ENCODE measurements around the gene NEDD9.

NEDD9 gene

GRCh38 chr6:11204005-11204399 lies 28.5 kb downstream of the NEDD9 start:
- Histone ChIP-seq H3K9me3 (ENCODE audit: control insufficient read depth, insufficient read depth, low read depth, low read length) (no peaks in the 10 kb centered on the region), H3K4me3 (ENCODE audit: low read depth, low read length) (no peak overlapping the region), H3K36me3 (ENCODE audit: control insufficient read depth in 2 of 2, insufficient read depth in 1 of 2, low read length in 2 of 2) (no peaks in the 10 kb centered on the region), H3K4me1 (ENCODE audit: control insufficient read depth, insufficient read depth, low read length) (peaks cover 18% of the 10 kb centered on the region), H3K27ac (ENCODE audit: extremely low read depth, low read depth, low read length) (no peak overlapping the region)
- ChIA-PET CTCF (interaction anchor here (0.6 to 0.7 kb wide), 2 partner anchors 430 to 1030 kb away, joined by 3 to 9 read pairs; no protein-coding TSS in a partner anchor), POLR2A (no interaction called here)
- TF ChIP-seq ZNF785 (tag by site-specific recombination; IDR thresholded peaks at IDR 0.05): no peak
- TF ChIP-seq ZNF488 (tag by site-specific recombination; IDR thresholded peaks at IDR 0.05): no peak
- TF ChIP-seq SP2 (tag by site-specific recombination; IDR thresholded peaks at IDR 0.05): no peak
- no peak for TF ChIP-seq ZNF791 (tag by site-specific recombination; IDR thresholded peaks at IDR 0.05)
- TF ChIP-seq ZNF335 (tag by site-specific recombination; conservative IDR thresholded peaks at IDR 0.05): no peak
- TF ChIP-seq ZXDB (tag by site-specific recombination; IDR thresholded peaks at IDR 0.05): no peak
- TF ChIP-seq ZNF404 (tag by site-specific recombination; IDR thresholded peaks at IDR 0.05): no peak
- no peak for TF ChIP-seq ZNF169 (tag by site-specific recombination; IDR thresholded peaks at IDR 0.05)
- TF ChIP-seq ZNF324 (tag by site-specific recombination; IDR thresholded peaks at IDR 0.05): no peak
- no peak for TF ChIP-seq ZNF747 (tag by site-specific recombination; IDR thresholded peaks at IDR 0.05)
- TF ChIP-seq, protein P1, sequence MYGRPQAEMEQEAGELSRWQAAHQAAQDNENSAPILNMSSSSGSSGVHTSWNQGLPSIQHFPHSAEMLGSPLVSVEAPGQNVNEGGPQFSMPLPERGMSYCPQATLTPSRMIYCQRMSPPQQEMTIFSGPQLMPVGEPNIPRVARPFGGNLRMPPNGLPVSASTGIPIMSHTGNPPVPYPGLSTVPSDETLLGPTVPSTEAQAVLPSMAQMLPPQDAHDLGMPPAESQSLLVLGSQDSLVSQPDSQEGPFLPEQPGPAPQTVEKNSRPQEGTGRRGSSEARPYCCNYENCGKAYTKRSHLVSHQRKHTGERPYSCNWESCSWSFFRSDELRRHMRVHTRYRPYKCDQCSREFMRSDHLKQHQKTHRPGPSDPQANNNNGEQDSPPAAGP (tag by site-specific recombination; IDR thresholded peaks at IDR 0.05): no peak
- TF ChIP-seq, protein P2, sequence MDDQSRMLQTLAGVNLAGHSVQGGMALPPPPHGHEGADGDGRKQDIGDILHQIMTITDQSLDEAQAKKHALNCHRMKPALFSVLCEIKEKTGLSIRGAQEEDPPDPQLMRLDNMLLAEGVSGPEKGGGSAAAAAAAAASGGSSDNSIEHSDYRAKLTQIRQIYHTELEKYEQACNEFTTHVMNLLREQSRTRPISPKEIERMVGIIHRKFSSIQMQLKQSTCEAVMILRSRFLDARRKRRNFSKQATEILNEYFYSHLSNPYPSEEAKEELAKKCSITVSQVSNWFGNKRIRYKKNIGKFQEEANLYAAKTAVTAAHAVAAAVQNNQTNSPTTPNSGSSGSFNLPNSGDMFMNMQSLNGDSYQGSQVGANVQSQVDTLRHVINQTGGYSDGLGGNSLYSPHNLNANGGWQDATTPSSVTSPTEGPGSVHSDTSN (CRISPR knock-in tag; IDR thresholded peaks at IDR 0.05): no peak
- no peak for TF ChIP-seq RBAK (tag by site-specific recombination; IDR thresholded peaks at IDR 0.05)

GRCh38 chr6:11203306-11204004 lies 29.0 kb downstream of the NEDD9 start:
- Histone ChIP-seq H3K9me3 (ENCODE audit: control insufficient read depth, insufficient read depth, low read depth, low read length) (no peaks in the 10 kb centered on the region), H3K4me1 (ENCODE audit: control insufficient read depth, insufficient read depth, low read length) (peaks cover 18% of the 10 kb centered on the region), H3K36me3 (ENCODE audit: control insufficient read depth in 2 of 2, insufficient read depth in 1 of 2, low read length in 2 of 2) (no peaks in the 10 kb centered on the region), H3K4me3 (ENCODE audit: low read depth, low read length) (no peak overlapping the region), H3K27ac (ENCODE audit: extremely low read depth, low read depth, low read length) (no peak overlapping the region)
- ChIA-PET POLR2A (no interaction called here), CTCF (interaction anchor here (0.6 to 1.2 kb wide), 4 partner anchors 30 to 1030 kb away, joined by 3 to 9 read pairs (median 4); no protein-coding TSS in a partner anchor)
- no peak for TF ChIP-seq YY1 (tag by site-specific recombination; IDR thresholded peaks at IDR 0.05)
- no peak for TF ChIP-seq GLI2 (tag by site-specific recombination; IDR thresholded peaks at IDR 0.05; ENCODE audit: borderline replicate concordance, low read depth)
- TF ChIP-seq ZNF132 (tag by site-specific recombination; IDR thresholded peaks at IDR 0.05; ENCODE audit: borderline replicate concordance): no peak
- TF ChIP-seq GLIS1 (tag by site-specific recombination; IDR thresholded peaks at IDR 0.05): no peak
- no peak for TF ChIP-seq ZNF394 (tag by site-specific recombination; IDR thresholded peaks at IDR 0.05; ENCODE audit: borderline replicate concordance)
- no peak for TF ChIP-seq ZNF664 (tag by site-specific recombination; IDR thresholded peaks at IDR 0.05)
